Lower leg skin (tissue), 3 donors: ENCODE results near the gene TNFRSF1A.

Experiments
- POLR2A ChIP-seq, 2 donors: fragments of 450-650 bp; IDR thresholded peaks; one replicate each; pipeline ENCODE4 v1.6.1; 2016 to 2017; ENCODE audit warnings: antibody characterized with exemption in 2 of 2, mild to moderate bottlenecking in 1 of 2, moderate library complexity in 1 of 2
- TF ChIP-seq, protein P1 (sequence below), 3 donors: fragments of 450-650 bp; IDR thresholded peaks; one replicate each; pipeline ENCODE4 v1.5.1; 2016; ENCODE audit warnings: antibody characterized with exemption in 3 of 3, mild to moderate bottlenecking in 3 of 3, moderate library complexity in 2 of 3

DNA sequence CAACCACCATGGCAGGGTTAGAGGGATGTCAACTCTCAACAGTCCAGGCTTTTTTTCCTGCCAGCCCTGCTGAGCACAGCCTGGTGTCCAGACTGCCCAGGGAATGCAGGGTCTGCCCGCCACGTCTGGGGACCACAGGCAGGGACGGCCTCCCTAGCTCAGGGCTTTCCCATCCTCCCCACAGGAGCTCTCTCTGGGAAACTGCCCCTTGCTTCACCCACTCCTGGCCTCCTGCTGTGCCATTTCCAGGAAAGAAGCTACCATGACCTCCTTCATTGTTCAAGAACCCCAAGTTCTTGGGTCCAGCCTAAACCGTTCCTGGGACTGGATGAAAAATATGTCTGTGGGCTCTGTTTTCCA lies 28.7 kb upstream of the TNFRSF1A start:
- TF ChIP-seq, protein P1, sequence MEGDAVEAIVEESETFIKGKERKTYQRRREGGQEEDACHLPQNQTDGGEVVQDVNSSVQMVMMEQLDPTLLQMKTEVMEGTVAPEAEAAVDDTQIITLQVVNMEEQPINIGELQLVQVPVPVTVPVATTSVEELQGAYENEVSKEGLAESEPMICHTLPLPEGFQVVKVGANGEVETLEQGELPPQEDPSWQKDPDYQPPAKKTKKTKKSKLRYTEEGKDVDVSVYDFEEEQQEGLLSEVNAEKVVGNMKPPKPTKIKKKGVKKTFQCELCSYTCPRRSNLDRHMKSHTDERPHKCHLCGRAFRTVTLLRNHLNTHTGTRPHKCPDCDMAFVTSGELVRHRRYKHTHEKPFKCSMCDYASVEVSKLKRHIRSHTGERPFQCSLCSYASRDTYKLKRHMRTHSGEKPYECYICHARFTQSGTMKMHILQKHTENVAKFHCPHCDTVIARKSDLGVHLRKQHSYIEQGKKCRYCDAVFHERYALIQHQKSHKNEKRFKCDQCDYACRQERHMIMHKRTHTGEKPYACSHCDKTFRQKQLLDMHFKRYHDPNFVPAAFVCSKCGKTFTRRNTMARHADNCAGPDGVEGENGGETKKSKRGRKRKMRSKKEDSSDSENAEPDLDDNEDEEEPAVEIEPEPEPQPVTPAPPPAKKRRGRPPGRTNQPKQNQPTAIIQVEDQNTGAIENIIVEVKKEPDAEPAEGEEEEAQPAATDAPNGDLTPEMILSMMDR (IDR thresholded peaks at IDR 0.05) = no peak
- TF ChIP-seq POLR2A (IDR thresholded peaks at IDR 0.05) = no peak
